Limb (tissue), 2 donors: ENCODE measurements around the gene PDGFC.

Source experiments
- DNase-seq, 2 donors: peaks; one replicate each; pipeline ENCODE4 v3.0.0-alpha.2; 2016; ENCODE audit errors: extremely low spot score in 2 of 2

Gene PDGFC

GRCh38 chr4:156974264-156974663, 2.7 kb upstream of the PDGFC start:
- DNase-seq: no peak

- no peak for DNase-seq
Observed at GRCh38 chr4:156972379-156973015, 898 bp upstream of the PDGFC start.

GRCh38 chr4:156971165-156971675, 379 bp downstream of the PDGFC start:
- peak in 1 of 2 donors; percentile 73 for DNase-seq

GRCh38 chr4:156970501-156971164, 966 bp downstream of the PDGFC start:
- peak in 1 of 2 donors; percentile 76 for DNase-seq

- DNase-seq: no peak
Observed at GRCh38 chr4:156969911-156970310, 1.7 kb downstream of the PDGFC start.

GRCh38 chr4:156969101-156969500, 2.5 kb downstream of the PDGFC start:
- no peak for DNase-seq

GRCh38 chr4:156968479-156968984, 3.1 kb downstream of the PDGFC start:
- peak; percentile 72 to 74 for DNase-seq

- DNase-seq: no peak
Observed at GRCh38 chr4:156966836-156967235, 4.8 kb downstream of the PDGFC start.

- no peak for DNase-seq
Observed at GRCh38 chr4:156963419-156963818, 8.2 kb downstream of the PDGFC start.

- DNase-seq: no peak
Observed at GRCh38 chr4:156962528-156962974, 9.0 kb downstream of the PDGFC start.

- DNase-seq: no peak
Observed at GRCh38 chr4:156962058-156962358, 9.6 kb downstream of the PDGFC start.

GRCh38 chr4:156961196-156962057, 10.2 kb downstream of the PDGFC start:
- no peak for DNase-seq

- DNase-seq: no peak
Observed at GRCh38 chr4:156959298-156959702, 12.3 kb downstream of the PDGFC start.

GRCh38 chr4:156958276-156959074, 13.1 kb downstream of the PDGFC start:
- DNase-seq: no peak

- no peak for DNase-seq
Observed at GRCh38 chr4:156957556-156957955, 14.0 kb downstream of the PDGFC start.

GRCh38 chr4:156956826-156957368, 14.7 kb downstream of the PDGFC start:
- DNase-seq: no peak

GRCh38 chr4:156956359-156956758, 15.2 kb downstream of the PDGFC start:
- DNase-seq: no peak

- DNase-seq: no peak
Observed at GRCh38 chr4:156954587-156954986, 17.0 kb downstream of the PDGFC start.

- no peak for DNase-seq
Observed at GRCh38 chr4:156953951-156954350, 17.6 kb downstream of the PDGFC start.

- no peak for DNase-seq
Observed at GRCh38 chr4:156953001-156953400, 18.6 kb downstream of the PDGFC start.
